ENCODE measurements around the gene HMGCS2.

Gene HMGCS2

GRCh38 chr1:119762409-119762808 is 6.3 kb downstream of the HMGCS2 start:
- no peak for TF ChIP-seq CTCF (IDR thresholded peaks at IDR 0.05; ENCODE audit: low read depth, low read length)
- H3K4me3 ChIP-seq (ENCODE audit: low read depth, low read length) = no peak overlapping the region

- no peak overlapping the region for H3K4me3 ChIP-seq (ENCODE audit: low read depth, low read length)
- TF ChIP-seq CTCF (IDR thresholded peaks at IDR 0.05; ENCODE audit: low read depth, low read length) = no peak
Measured at GRCh38 chr1:119758584-119758983, 10.1 kb downstream of the HMGCS2 start.

GRCh38 chr1:119752592-119752991 is 16.1 kb downstream of the HMGCS2 start:
- H3K4me3 ChIP-seq (ENCODE audit: low read depth, low read length) = no peak overlapping the region
- TF ChIP-seq CTCF (IDR thresholded peaks at IDR 0.05; ENCODE audit: low read depth, low read length) = no peak

GRCh38 chr1:119748040-119748439 is 20.7 kb downstream of the HMGCS2 start:
- TF ChIP-seq CTCF (IDR thresholded peaks at IDR 0.05; ENCODE audit: low read depth, low read length) = no peak
- H3K4me3 ChIP-seq (ENCODE audit: low read depth, low read length) = no peak overlapping the region

GRCh38 chr1:119747451-119747850 is 21.3 kb downstream of the HMGCS2 start:
- TF ChIP-seq CTCF (IDR thresholded peaks at IDR 0.05; ENCODE audit: low read depth, low read length) = no peak
- H3K4me3 ChIP-seq (ENCODE audit: low read depth, low read length) = no peak overlapping the region

GRCh38 chr1:119745034-119745433 is 23.7 kb downstream of the HMGCS2 start:
- TF ChIP-seq CTCF (IDR thresholded peaks at IDR 0.05; ENCODE audit: low read depth, low read length) = no peak
- H3K4me3 ChIP-seq (ENCODE audit: low read depth, low read length) = no peak overlapping the region

- TF ChIP-seq CTCF (IDR thresholded peaks at IDR 0.05; ENCODE audit: low read depth, low read length) = no peak
- H3K4me3 ChIP-seq (ENCODE audit: low read depth, low read length) = no peak overlapping the region
Measured at GRCh38 chr1:119744598-119744942, 24.1 kb downstream of the HMGCS2 start.
